Measurements from ENCODE around the gene NFATC4.
"Not testable (repeated sequence)": the region's sequence is repeated elsewhere in the genome, so short reads cannot be mapped to it uniquely, and the experiment has no call there.

Gene NFATC4

GRCh38 chr14:24325963-24326362 lies 42.0 kb upstream of the NFATC4 start:
- DNase-seq (ENCODE audit: low read depth): no peak
- TF ChIP-seq CTCF (conservative IDR thresholded peaks at IDR 0.05; ENCODE audit: low read depth, low read length): no peak
- no peak overlapping the region for H3K4me3 ChIP-seq (ENCODE audit: low read depth, low read length)

GRCh38 chr14:24327303-24327702 lies 40.7 kb upstream of the NFATC4 start:
- DNase-seq (ENCODE audit: low read depth): no peak
- H3K4me3 ChIP-seq (ENCODE audit: low read depth, low read length): no peak overlapping the region
- no peak for TF ChIP-seq CTCF (conservative IDR thresholded peaks at IDR 0.05; ENCODE audit: low read depth, low read length)

GRCh38 chr14:24327914-24328313 lies 40.1 kb upstream of the NFATC4 start:
- peak; percentile 41 for DNase-seq (ENCODE audit: low read depth)

GRCh38 chr14:24329073-24329663 lies 38.8 kb upstream of the NFATC4 start:
- no peak overlapping the region for H3K4me3 ChIP-seq (ENCODE audit: low read depth, low read length)
- DNase-seq (ENCODE audit: low read depth): no peak
- TF ChIP-seq CTCF (conservative IDR thresholded peaks at IDR 0.05; ENCODE audit: low read depth, low read length): no peak

More at GRCh38 chr14:24327914-24328313, 40.1 kb upstream of the NFATC4 start:
- H3K4me3 ChIP-seq (ENCODE audit: low read depth, low read length): not testable (repeated sequence)
- peak; percentile 45 for TF ChIP-seq CTCF (conservative IDR thresholded peaks at IDR 0.05; ENCODE audit: low read depth, low read length)

GRCh38 chr14:24329736-24330135 lies 38.2 kb upstream of the NFATC4 start:
- no peak for TF ChIP-seq CTCF (conservative IDR thresholded peaks at IDR 0.05; ENCODE audit: low read depth, low read length)
- DNase-seq (ENCODE audit: low read depth): no peak
- no peak overlapping the region for H3K4me3 ChIP-seq (ENCODE audit: low read depth, low read length)

GRCh38 chr14:24330973-24331674 lies 36.9 kb upstream of the NFATC4 start:
- no peak overlapping the region for H3K4me3 ChIP-seq (ENCODE audit: low read depth, low read length)
- no peak for TF ChIP-seq CTCF (conservative IDR thresholded peaks at IDR 0.05; ENCODE audit: low read depth, low read length)
- no peak for DNase-seq (ENCODE audit: low read depth)

All from choroid plexus epithelial cell (primary cell).